Suprapubic skin (tissue), 4 donors: ENCODE measurements around the gene GPN2.

ENCODE experiments used
- EP300 ChIP-seq: sonication (generic); formaldehyde crosslinking; IDR thresholded peaks from one replicate; pipeline ENCODE4 v1.6.1; 2017; ENCODE audit warnings: antibody characterized with exemption
- POLR2A ChIP-seq, 2 donors: fragments of 450-650 bp; IDR thresholded peaks; one replicate each; pipeline ENCODE4 v1.6.1; 2017; ENCODE audit warnings: antibody characterized with exemption in 2 of 2, mild to moderate bottlenecking in 2 of 2, moderate library complexity in 2 of 2
- POLR2AphosphoS5 ChIP-seq, 3 donors: sonication (generic); formaldehyde crosslinking; IDR thresholded peaks; one replicate each; pipeline ENCODE4 v1.6.1; 2017; ENCODE audit warnings: antibody characterized with exemption in 3 of 3
- TF ChIP-seq, protein P1 (sequence below), 2 donors: fragments of 200-600 bp in 1 of 2; fragments of 450-650 bp in 1 of 2; sonication (generic) in 1 of 2; IDR thresholded peaks; one replicate each; pipeline ENCODE4 v1.5.1; 2016 to 2019; ENCODE audit warnings: antibody characterized with exemption in 2 of 2, mild to moderate bottlenecking in 1 of 2, moderate library complexity in 1 of 2

DNA sequence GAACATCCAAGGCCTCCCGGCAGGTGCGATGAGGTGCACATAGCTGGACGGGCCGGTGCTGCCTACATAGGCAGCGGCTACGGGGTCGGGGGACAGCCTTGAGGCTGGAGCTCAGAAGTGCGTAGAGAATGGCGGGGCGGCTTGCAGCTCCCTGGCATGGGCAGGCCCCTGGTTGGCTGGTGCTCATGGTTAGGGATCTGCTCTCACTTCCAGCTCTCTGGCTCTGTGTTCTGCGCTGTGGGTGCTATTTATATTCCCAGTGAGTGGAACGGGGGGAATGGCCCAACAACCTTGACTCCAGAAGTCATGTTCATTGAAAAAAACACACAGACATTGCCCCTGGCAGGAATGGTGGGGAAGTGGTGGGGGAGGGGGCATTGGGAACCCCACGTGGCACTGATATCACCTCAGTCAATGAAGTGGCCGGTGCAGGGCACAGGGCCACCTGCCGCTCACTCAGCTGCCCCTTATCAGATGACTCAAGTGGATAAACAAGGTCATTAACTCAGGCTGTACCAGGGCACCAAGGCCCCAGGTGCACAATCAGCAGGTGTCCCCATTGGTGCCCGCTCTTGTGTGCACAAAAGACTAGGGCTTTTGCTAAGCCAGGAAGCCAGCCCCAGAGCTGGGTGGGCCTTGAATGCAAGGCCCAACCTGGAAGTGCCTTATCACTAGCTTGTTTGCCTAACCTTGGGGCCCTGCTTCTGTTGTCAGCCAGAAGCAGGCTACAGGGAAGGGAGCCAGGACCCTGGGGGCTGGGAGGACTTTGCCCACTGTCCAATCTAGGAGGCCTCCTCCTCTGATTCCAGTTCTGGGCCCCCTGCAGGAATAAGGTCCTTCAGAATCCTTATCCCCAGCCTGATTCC lies 23.9 kb upstream of the GPN2 start, which contains the start of gene NR0B2:
- TF ChIP-seq, protein P1, sequence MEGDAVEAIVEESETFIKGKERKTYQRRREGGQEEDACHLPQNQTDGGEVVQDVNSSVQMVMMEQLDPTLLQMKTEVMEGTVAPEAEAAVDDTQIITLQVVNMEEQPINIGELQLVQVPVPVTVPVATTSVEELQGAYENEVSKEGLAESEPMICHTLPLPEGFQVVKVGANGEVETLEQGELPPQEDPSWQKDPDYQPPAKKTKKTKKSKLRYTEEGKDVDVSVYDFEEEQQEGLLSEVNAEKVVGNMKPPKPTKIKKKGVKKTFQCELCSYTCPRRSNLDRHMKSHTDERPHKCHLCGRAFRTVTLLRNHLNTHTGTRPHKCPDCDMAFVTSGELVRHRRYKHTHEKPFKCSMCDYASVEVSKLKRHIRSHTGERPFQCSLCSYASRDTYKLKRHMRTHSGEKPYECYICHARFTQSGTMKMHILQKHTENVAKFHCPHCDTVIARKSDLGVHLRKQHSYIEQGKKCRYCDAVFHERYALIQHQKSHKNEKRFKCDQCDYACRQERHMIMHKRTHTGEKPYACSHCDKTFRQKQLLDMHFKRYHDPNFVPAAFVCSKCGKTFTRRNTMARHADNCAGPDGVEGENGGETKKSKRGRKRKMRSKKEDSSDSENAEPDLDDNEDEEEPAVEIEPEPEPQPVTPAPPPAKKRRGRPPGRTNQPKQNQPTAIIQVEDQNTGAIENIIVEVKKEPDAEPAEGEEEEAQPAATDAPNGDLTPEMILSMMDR (IDR thresholded peaks at IDR 0.05), result no peak
- TF ChIP-seq POLR2AphosphoS5 (IDR thresholded peaks at IDR 0.05) (no peak), EP300 (no peak), POLR2A (IDR thresholded peaks at IDR 0.05) (no peak)
